Kidney capillary endothelial cell (primary cell): ENCODE measurements around the gene ALOX12.

Source experiments
- DNase-seq: peaks from one replicate; pipeline ENCODE4 v3.0.0-alpha.2; 2018; ENCODE audit warnings: low spot score

The ALOX12 gene

GRCh38 chr17:7002288-7003047 lies 6.6 kb downstream of the ALOX12 start:
- DNase-seq = no peak

- no peak for DNase-seq
Observed at GRCh38 chr17:7003745-7004144, 7.9 kb downstream of the ALOX12 start.

- peak; percentile 67 for DNase-seq
Observed at GRCh38 chr17:7004398-7005253, 8.8 kb downstream of the ALOX12 start.

GRCh38 chr17:7005716-7006115 lies 9.9 kb downstream of the ALOX12 start:
- DNase-seq = no peak

GRCh38 chr17:7007143-7007542 lies 11.3 kb downstream of the ALOX12 start:
- no peak for DNase-seq

GRCh38 chr17:7010523-7010922 lies 14.7 kb downstream of the ALOX12 start:
- no peak for DNase-seq

GRCh38 chr17:7011415-7011814 lies 15.6 kb downstream of the ALOX12 start:
- DNase-seq = no peak

GRCh38 chr17:7011942-7012254 lies 16.0 kb downstream of the ALOX12 start:
- no peak for DNase-seq

GRCh38 chr17:7014261-7014994 lies 18.6 kb downstream of the ALOX12 start:
- peak; percentile 93 for DNase-seq

GRCh38 chr17:7014995-7015958 lies 19.4 kb downstream of the ALOX12 start:
- DNase-seq = no peak

- no peak for DNase-seq
Observed at GRCh38 chr17:7016418-7016817, 20.6 kb downstream of the ALOX12 start.

- DNase-seq = no peak
Observed at GRCh38 chr17:7016886-7017826, 21.3 kb downstream of the ALOX12 start.

- DNase-seq = no peak
Observed at GRCh38 chr17:7017827-7018200, 22.0 kb downstream of the ALOX12 start.

GRCh38 chr17:7018331-7018964 lies 22.6 kb downstream of the ALOX12 start:
- DNase-seq = no peak

GRCh38 chr17:7019367-7019766 lies 23.5 kb downstream of the ALOX12 start:
- DNase-seq = no peak

GRCh38 chr17:7019839-7020519 lies 24.1 kb downstream of the ALOX12 start:
- peak; percentile 48 for DNase-seq

GRCh38 chr17:7020894-7021664 lies 25.2 kb downstream of the ALOX12 start:
- peak; percentile 58 for DNase-seq

- peak; percentile 92 for DNase-seq
Observed at GRCh38 chr17:7021993-7022778, 26.3 kb downstream of the ALOX12 start.
